Testis (tissue), 2 donors: Measurements from ENCODE around the gene TRIM9.

ENCODE experiments used
- POLR2A ChIP-seq: fragments of 450-650 bp; IDR thresholded peaks from one replicate; pipeline ENCODE4 v1.6.1; 2017; ENCODE audit warnings: antibody characterized with exemption, mild to moderate bottlenecking, moderate library complexity
- TF ChIP-seq, protein P1 (sequence below), 3 experiments: fragments of 450-650 bp in 2 of 3; fragments of 200-600 bp in 1 of 3; sonication (generic) in 1 of 3; IDR thresholded peaks; one replicate each; pipeline ENCODE4 v1.5.1; 2016 to 2019; ENCODE audit warnings: antibody characterized with exemption in 3 of 3, mild to moderate bottlenecking in 2 of 3, moderate library complexity in 1 of 3

GRCh38 chr14:50957296-50957695 lies 137.6 kb downstream of the TRIM9 start:
- no peak for TF ChIP-seq POLR2A
- TF ChIP-seq, protein P1, sequence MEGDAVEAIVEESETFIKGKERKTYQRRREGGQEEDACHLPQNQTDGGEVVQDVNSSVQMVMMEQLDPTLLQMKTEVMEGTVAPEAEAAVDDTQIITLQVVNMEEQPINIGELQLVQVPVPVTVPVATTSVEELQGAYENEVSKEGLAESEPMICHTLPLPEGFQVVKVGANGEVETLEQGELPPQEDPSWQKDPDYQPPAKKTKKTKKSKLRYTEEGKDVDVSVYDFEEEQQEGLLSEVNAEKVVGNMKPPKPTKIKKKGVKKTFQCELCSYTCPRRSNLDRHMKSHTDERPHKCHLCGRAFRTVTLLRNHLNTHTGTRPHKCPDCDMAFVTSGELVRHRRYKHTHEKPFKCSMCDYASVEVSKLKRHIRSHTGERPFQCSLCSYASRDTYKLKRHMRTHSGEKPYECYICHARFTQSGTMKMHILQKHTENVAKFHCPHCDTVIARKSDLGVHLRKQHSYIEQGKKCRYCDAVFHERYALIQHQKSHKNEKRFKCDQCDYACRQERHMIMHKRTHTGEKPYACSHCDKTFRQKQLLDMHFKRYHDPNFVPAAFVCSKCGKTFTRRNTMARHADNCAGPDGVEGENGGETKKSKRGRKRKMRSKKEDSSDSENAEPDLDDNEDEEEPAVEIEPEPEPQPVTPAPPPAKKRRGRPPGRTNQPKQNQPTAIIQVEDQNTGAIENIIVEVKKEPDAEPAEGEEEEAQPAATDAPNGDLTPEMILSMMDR (IDR thresholded peaks at IDR 0.05), result no peak
